Measurements from ENCODE around the gene PICALM.

Gene PICALM

DNA sequence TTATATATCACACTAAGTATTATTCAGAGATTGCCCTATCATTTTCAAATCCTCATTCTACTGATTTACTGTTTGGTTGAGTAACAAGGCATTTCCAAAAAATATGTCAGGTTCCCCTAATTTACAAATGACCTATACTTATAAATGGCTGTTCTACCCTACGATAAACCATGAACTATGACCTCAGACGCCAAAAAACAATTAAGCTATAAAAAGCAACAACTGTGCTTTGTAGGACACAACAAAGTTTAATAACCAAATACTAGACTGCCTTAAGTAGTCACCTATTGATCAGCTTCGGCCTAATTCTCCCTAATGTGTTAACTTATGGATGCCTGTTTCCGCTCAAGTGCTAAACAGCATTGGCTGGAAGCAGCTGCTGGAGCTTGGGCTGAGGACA, 53.2 kb downstream of the PICALM start:
- no peak for DNase-seq (ENCODE audit: insufficient read length, low spot score)
- FAIRE-seq = no peak
- TF ChIP-seq CTCF (IDR thresholded peaks at IDR 0.05; ENCODE audit: insufficient read depth, missing control alignments) = no peak

DNA sequence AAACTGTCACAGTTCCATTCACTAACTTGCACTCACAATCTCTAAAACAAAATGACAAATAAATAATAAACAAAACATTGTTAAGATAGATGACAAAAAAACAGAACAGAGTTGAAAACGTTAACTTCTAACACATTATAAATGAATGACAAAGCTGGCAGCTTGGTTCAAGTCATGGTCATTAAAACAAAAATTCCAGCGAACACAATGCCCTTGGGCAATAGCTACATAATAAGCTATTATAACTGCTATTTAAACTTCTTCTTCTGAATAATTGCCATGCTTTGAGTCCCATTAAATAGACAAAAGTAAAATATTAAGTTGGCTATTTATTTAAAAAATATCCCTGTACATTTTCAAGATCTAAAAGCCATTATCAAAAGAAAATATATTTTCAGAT, 54.7 kb downstream of the PICALM start:
- DNase-seq (ENCODE audit: insufficient read length, low spot score) = no peak
- TF ChIP-seq CTCF (IDR thresholded peaks at IDR 0.05; ENCODE audit: insufficient read depth, missing control alignments) = no peak
- no peak for FAIRE-seq

GRCh38 chr11:86013713-86014112, 55.2 kb downstream of the PICALM start:
- FAIRE-seq (no peak), DNase-seq (ENCODE audit: insufficient read length, low spot score) (no peak)

DNA sequence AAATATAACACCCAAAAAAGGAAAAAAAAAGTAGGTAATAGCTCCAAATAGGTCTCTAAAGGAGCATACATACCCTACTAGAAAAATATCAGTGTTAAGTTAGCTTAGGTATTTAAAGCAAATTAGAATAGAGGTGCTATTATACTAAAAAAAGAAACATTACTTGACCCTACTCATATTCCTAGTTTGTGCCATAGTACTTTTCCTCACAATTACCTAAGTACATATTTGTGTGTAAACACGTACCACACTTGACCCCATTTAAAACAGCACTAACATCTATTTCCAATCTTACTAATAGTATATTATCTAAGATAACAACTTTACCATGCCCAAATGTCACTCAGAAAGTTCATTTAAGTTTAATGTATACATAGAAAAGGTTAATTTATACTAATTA, 57.7 kb downstream of the PICALM start:
- FAIRE-seq (no peak), DNase-seq (ENCODE audit: insufficient read length, low spot score) (no peak)
- no peak for TF ChIP-seq CTCF (IDR thresholded peaks at IDR 0.05; ENCODE audit: insufficient read depth, missing control alignments)

More at GRCh38 chr11:86013713-86014112, 55.2 kb downstream of the PICALM start:
- no peak for TF ChIP-seq CTCF (IDR thresholded peaks at IDR 0.05; ENCODE audit: insufficient read depth, missing control alignments)

GRCh38 chr11:86003654-86004053, 65.2 kb downstream of the PICALM start:
- FAIRE-seq (no peak), DNase-seq (ENCODE audit: insufficient read length, low spot score) (no peak)
- TF ChIP-seq CTCF (IDR thresholded peaks at IDR 0.05; ENCODE audit: insufficient read depth, missing control alignments) = no peak

GRCh38 chr11:86002431-86002830, 66.5 kb downstream of the PICALM start:
- FAIRE-seq (no peak), DNase-seq (ENCODE audit: insufficient read length, low spot score) (no peak)

GRCh38 chr11:85991508-85991907, 77.4 kb downstream of the PICALM start:
- FAIRE-seq (no peak), DNase-seq (ENCODE audit: insufficient read length, low spot score) (no peak)
- TF ChIP-seq CTCF (IDR thresholded peaks at IDR 0.05; ENCODE audit: insufficient read depth, missing control alignments) = no peak

More at GRCh38 chr11:86002431-86002830, 66.5 kb downstream of the PICALM start:
- TF ChIP-seq CTCF (IDR thresholded peaks at IDR 0.05; ENCODE audit: insufficient read depth, missing control alignments) = no peak

Measured in D721Med (cell line).